ENCODE data around the gene RASSF3.
"Not testable (repeated sequence)": the region's sequence is repeated elsewhere in the genome, so short reads cannot be mapped to it uniquely, and the experiment has no call there.

The RASSF3 gene

GRCh38 chr12:64635356-64635998, 25.2 kb downstream of the RASSF3 start:
- no peak for DNase-seq

- no peak for DNase-seq
Measured at GRCh38 chr12:64636856-64637255, 26.6 kb downstream of the RASSF3 start.

- no peak for DNase-seq
Measured at GRCh38 chr12:64639466-64639865, 29.2 kb downstream of the RASSF3 start.

GRCh38 chr12:64646318-64646717, 36.0 kb downstream of the RASSF3 start:
- no peak for DNase-seq

GRCh38 chr12:64649487-64649886, 39.2 kb downstream of the RASSF3 start:
- DNase-seq, result no peak

- no peak for DNase-seq
Measured at GRCh38 chr12:64650762-64651161, 40.5 kb downstream of the RASSF3 start.

GRCh38 chr12:64652346-64652745, 42.1 kb downstream of the RASSF3 start:
- DNase-seq, result no peak

GRCh38 chr12:64653123-64653522, 42.8 kb downstream of the RASSF3 start:
- DNase-seq, result no peak

- not testable (repeated sequence) for DNase-seq
Measured at GRCh38 chr12:64653907-64654306, 43.6 kb downstream of the RASSF3 start.

- DNase-seq, result no peak
Measured at GRCh38 chr12:64655141-64655540, 44.8 kb downstream of the RASSF3 start.

- no peak for DNase-seq
Measured at GRCh38 chr12:64656429-64656828, 46.1 kb downstream of the RASSF3 start.

- no peak for DNase-seq
Measured at GRCh38 chr12:64658892-64659481, 48.7 kb downstream of the RASSF3 start.

- no peak for DNase-seq
Measured at GRCh38 chr12:64660237-64661018, 50.1 kb downstream of the RASSF3 start.

- no peak for DNase-seq
Measured at GRCh38 chr12:64663015-64663414, 52.7 kb downstream of the RASSF3 start.

- DNase-seq, result no peak
Measured at GRCh38 chr12:64665514-64665913, 55.2 kb downstream of the RASSF3 start.

- DNase-seq, result no peak
Measured at GRCh38 chr12:64666054-64666914, 56.0 kb downstream of the RASSF3 start.

- no peak for DNase-seq
Measured at GRCh38 chr12:64667793-64668192, 57.5 kb downstream of the RASSF3 start.

- no peak for DNase-seq
Measured at GRCh38 chr12:64669270-64669842, 59.1 kb downstream of the RASSF3 start.

GRCh38 chr12:64670019-64670418, 59.7 kb downstream of the RASSF3 start:
- DNase-seq, result no peak

GRCh38 chr12:64670919-64671639, 60.8 kb downstream of the RASSF3 start:
- no peak for DNase-seq

- no peak for DNase-seq
Measured at GRCh38 chr12:64671681-64672080, 61.4 kb downstream of the RASSF3 start.

- DNase-seq, result peak; percentile 84
Measured at GRCh38 chr12:64672925-64673409, 62.7 kb downstream of the RASSF3 start.

Measured in NCI-H2107 (cell line).